HepG2 (cell line): Measurements from ENCODE around the gene PEX11A. TPM values are rescaled to one million over a fixed set of nuclear protein-coding genes. Genes with fewer than 3 reads are reported as not detected.
A peak's percentile ranks its signal among the peaks of the same experiment; 100 is the strongest.

ENCODE experiments used
- CBX2 ChIP-seq, 2 experiments: fragments of 200-600 bp in 1 of 2; sonication (generic); formaldehyde crosslinking in 1 of 2; IDR thresholded peaks; 2 replicates each; pipeline versions ENCODE4 v1.7.0 to v1.8.1; 2018 to 2022; ENCODE audit warnings: low read depth in 2 of 2, low read length in 1 of 2, mild to moderate bottlenecking in 1 of 2, missing genetic modification reagents in 1 of 2
- E2F1 ChIP-seq: sonication (generic); formaldehyde crosslinking; IDR thresholded peaks from 2 replicates; pipeline ENCODE4 v1.5.0; 2020; ENCODE audit warnings: missing genetic modification reagents
- EZH2 ChIP-seq: conservative IDR thresholded peaks from 2 replicates; pipeline ENCODE4 v1.6.1; 2012; ENCODE audit warnings: mild to moderate bottlenecking, low read depth, low read length, moderate library complexity
- GATAD1 ChIP-seq: IDR thresholded peaks from 2 replicates; pipeline ENCODE4 v1.6.1; 2016; ENCODE audit warnings: missing genetic modification reagents, missing compliant biosample characterization
- KLF11 ChIP-seq: IDR thresholded peaks from 2 replicates; pipeline ENCODE4 v1.6.1; 2016; ENCODE audit warnings: missing compliant biosample characterization
- PAF1 ChIP-seq: IDR thresholded peaks from 2 replicates; pipeline ENCODE4 v1.6.1; 2016; ENCODE audit warnings: missing genetic modification reagents, missing compliant biosample characterization
- PBX3 ChIP-seq: sonication (generic); formaldehyde crosslinking; IDR thresholded peaks from 2 replicates; pipeline ENCODE4 v1.8.1; 2023; ENCODE audit warnings: missing genetic modification reagents, inconsistent platforms, borderline replicate concordance
- RCOR2 ChIP-seq: IDR thresholded peaks from 2 replicates; pipeline ENCODE4 v1.6.1; 2016; ENCODE audit warnings: missing biosample characterization, missing genetic modification reagents
- SP2 ChIP-seq: sonication (generic); formaldehyde crosslinking; IDR thresholded peaks from 2 replicates; pipeline ENCODE4 v1.5.1; 2020; ENCODE audit warnings: mild to moderate bottlenecking, missing genetic modification reagents
- SP4 ChIP-seq: sonication (generic); formaldehyde crosslinking; IDR thresholded peaks from 2 replicates; pipeline ENCODE4 v1.8.1; 2023; ENCODE audit warnings: mild to moderate bottlenecking, missing genetic modification reagents
- SRF ChIP-seq: IDR thresholded peaks from 2 replicates; pipeline ENCODE4 v1.6.1; 2011; ENCODE audit warnings: mild to moderate bottlenecking, low read depth, low read length, moderate library complexity
- ZNF3 ChIP-seq: IDR thresholded peaks from 2 replicates; pipeline ENCODE4 v1.7.0; 2017; ENCODE audit warnings: inconsistent platforms
- ZNF430 ChIP-seq: sonication (generic); formaldehyde crosslinking; IDR thresholded peaks from 2 replicates; pipeline ENCODE4 v1.9.0; 2021; ENCODE audit warnings: mild to moderate bottlenecking, missing genetic modification reagents
- ZNF556 ChIP-seq: sonication (generic); formaldehyde crosslinking; IDR thresholded peaks from 2 replicates; pipeline ENCODE4 v1.4.0; 2020; ENCODE audit warnings: mild to moderate bottlenecking, missing genetic modification reagents, borderline replicate concordance
- ZNF567 ChIP-seq: sonication (generic); formaldehyde crosslinking; IDR thresholded peaks from 2 replicates; pipeline ENCODE4 v1.8.1; 2023; ENCODE audit warnings: mild to moderate bottlenecking, missing genetic modification reagents, borderline replicate concordance
- polyA plus RNA-seq, 8 experiments: library from polyadenylated mRNA; depleted of rRNA in 3 of 8; stranded (reverse) in 7 of 8; unstranded in 1 of 8; fragments of >200 nt; fragmentation: Illumina TruSeq in 4 of 8; extraction: Trizol in 4 of 8; gene quantifications; 2 replicates each; pipeline versions ENCODE4 v1.2.1 to v1.2.3, GENCODE V29; 2011 to 2016; ENCODE audit warnings: low read depth in 4 of 8, missing spikeins in 1 of 8, mixed read lengths in 1 of 8; ENCODE audit not compliant: insufficient read depth in 1 of 8
- total RNA-seq, 5 experiments: library from RNA; depleted of rRNA; stranded (reverse); fragments of >200 nt; fragmentation: Illumina TruSeq; extraction: Trizol; gene quantifications; 2 replicates each; pipeline ENCODE4 v1.2.3, GENCODE V29; 2016; ENCODE audit warnings: low read depth in 1 of 5
- TF ChIP-seq, protein P1 (sequence below): sonication (generic); formaldehyde crosslinking; IDR thresholded peaks from 2 replicates; pipeline ENCODE4 v1.5.0; 2020; ENCODE audit warnings: mild to moderate bottlenecking, missing genetic modification reagents, borderline replicate concordance
- TF ChIP-seq, protein P2 (sequence below): sonication (generic); formaldehyde crosslinking; IDR thresholded peaks from 2 replicates; pipeline ENCODE4 v1.4.0; 2020; ENCODE audit warnings: missing genetic modification reagents, borderline replicate concordance
- TF ChIP-seq, protein P3 (sequence below): sonication (generic); formaldehyde crosslinking; IDR thresholded peaks from 2 replicates; pipeline ENCODE4 v1.4.0; 2020; ENCODE audit warnings: missing genetic modification reagents, borderline replicate concordance

The PEX11A gene
- total and polyA plus RNA-seq, 2 of the 13 experiments (the other 11 are each of a cell fraction or from before 2014, with no cell fraction given) = 9.9 to 15.1 TPM

DNA sequence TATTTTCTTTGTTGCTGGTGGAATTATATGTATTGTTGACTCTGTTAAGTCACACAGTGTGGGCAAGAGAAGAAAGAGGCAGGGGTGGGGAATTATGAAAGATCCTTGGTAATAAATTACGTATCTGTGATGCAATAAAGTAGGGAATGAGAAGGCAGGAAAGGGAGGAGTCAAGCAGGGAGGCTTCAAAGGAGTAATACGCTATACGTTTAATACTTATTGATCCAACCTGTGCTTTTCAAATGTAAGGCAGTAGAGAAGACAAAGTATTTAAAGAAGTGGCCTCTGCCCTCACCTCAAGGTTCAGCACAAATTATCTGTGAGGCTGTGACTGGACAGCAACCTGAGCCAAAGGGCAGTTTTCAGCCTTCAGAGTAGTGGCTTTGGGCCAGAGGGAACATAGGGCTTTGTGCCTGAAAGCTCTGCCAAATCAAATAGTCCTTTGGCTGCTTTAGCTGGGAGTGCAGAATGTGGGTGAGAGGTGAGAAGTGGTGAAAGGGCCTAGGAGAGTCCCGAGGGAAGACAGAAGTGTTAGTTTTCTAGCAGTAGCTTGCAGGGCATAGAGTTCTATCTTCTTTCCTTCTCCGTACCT lies 10.2 kb downstream of the PEX11A start (continued):
- TF ChIP-seq, protein P1, sequence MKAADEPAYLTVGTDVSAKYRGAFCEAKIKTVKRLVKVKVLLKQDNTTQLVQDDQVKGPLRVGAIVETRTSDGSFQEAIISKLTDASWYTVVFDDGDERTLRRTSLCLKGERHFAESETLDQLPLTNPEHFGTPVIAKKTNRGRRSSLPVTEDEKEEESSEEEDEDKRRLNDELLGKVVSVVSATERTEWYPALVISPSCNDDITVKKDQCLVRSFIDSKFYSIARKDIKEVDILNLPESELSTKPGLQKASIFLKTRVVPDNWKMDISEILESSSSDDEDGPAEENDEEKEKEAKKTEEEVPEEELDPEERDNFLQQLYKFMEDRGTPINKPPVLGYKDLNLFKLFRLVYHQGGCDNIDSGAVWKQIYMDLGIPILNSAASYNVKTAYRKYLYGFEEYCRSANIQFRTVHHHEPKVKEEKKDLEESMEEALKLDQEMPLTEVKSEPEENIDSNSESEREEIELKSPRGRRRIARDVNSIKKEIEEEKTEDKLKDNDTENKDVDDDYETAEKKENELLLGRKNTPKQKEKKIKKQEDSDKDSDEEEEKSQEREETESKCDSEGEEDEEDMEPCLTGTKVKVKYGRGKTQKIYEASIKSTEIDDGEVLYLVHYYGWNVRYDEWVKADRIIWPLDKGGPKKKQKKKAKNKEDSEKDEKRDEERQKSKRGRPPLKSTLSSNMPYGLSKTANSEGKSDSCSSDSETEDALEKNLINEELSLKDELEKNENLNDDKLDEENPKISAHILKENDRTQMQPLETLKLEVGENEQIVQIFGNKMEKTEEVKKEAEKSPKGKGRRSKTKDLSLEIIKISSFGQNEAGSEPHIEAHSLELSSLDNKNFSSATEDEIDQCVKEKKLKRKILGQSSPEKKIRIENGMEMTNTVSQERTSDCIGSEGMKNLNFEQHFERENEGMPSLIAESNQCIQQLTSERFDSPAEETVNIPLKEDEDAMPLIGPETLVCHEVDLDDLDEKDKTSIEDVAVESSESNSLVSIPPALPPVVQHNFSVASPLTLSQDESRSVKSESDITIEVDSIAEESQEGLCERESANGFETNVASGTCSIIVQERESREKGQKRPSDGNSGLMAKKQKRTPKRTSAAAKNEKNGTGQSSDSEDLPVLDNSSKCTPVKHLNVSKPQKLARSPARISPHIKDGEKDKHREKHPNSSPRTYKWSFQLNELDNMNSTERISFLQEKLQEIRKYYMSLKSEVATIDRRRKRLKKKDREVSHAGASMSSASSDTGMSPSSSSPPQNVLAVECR (CRISPR knock-in tag) = peak; percentile 50; the same call in 1 of the 2 replicates
- TF ChIP-seq GATAD1 (CRISPR knock-in tag) = 0 out of 2 replicates have a peak, but pooled peaks have one; percentile 12
- TF ChIP-seq ZNF3 (CRISPR knock-in tag) = no peak
- TF ChIP-seq, protein P2, sequence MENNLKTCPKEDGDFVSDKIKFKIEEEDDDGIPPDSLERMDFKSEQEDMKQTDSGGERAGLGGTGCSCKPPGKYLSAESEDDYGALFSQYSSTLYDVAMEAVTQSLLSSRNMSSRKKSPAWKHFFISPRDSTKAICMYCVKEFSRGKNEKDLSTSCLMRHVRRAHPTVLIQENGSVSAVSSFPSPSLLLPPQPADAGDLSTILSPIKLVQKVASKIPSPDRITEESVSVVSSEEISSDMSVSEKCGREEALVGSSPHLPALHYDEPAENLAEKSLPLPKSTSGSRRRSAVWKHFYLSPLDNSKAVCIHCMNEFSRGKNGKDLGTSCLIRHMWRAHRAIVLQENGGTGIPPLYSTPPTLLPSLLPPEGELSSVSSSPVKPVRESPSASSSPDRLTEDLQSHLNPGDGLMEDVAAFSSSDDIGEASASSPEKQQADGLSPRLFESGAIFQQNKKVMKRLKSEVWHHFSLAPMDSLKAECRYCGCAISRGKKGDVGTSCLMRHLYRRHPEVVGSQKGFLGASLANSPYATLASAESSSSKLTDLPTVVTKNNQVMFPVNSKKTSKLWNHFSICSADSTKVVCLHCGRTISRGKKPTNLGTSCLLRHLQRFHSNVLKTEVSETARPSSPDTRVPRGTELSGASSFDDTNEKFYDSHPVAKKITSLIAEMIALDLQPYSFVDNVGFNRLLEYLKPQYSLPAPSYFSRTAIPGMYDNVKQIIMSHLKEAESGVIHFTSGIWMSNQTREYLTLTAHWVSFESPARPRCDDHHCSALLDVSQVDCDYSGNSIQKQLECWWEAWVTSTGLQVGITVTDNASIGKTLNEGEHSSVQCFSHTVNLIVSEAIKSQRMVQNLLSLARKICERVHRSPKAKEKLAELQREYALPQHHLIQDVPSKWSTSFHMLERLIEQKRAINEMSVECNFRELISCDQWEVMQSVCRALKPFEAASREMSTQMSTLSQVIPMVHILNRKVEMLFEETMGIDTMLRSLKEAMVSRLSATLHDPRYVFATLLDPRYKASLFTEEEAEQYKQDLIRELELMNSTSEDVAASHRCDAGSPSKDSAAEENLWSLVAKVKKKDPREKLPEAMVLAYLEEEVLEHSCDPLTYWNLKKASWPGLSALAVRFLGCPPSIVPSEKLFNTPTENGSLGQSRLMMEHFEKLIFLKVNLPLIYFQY (CRISPR knock-in tag) = peak; percentile 77; the same call in 1 of the 2 replicates
- no peak for TF ChIP-seq ZNF430 (CRISPR knock-in tag)
- 0 out of 2 replicates have a peak, but pooled peaks have one; percentile 25 for TF ChIP-seq KLF11 (CRISPR knock-in tag)
- no peak for TF ChIP-seq PBX3
- no peak for TF ChIP-seq EZH2
- TF ChIP-seq RCOR2 (CRISPR knock-in tag) = no peak; the same call in 1 of the 2 replicates
- no peak for TF ChIP-seq PAF1
- TF ChIP-seq ZNF567 (CRISPR knock-in tag) = no peak
- TF ChIP-seq ZNF556 = no peak
- no peak; the same call in 1 of the 2 replicates for TF ChIP-seq SP4 (CRISPR knock-in tag)
- TF ChIP-seq, protein P3, sequence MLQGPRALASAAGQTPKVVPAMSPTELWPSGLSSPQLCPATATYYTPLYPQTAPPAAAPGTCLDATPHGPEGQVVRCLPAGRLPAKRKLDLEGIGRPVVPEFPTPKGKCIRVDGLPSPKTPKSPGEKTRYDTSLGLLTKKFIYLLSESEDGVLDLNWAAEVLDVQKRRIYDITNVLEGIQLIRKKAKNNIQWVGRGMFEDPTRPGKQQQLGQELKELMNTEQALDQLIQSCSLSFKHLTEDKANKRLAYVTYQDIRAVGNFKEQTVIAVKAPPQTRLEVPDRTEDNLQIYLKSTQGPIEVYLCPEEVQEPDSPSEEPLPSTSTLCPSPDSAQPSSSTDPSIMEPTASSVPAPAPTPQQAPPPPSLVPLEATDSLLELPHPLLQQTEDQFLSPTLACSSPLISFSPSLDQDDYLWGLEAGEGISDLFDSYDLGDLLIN = no peak
- no peak for TF ChIP-seq SP2 (CRISPR knock-in tag)
- TF ChIP-seq CBX2 (IDR thresholded peaks at IDR 0.05; ENCODE audit: low read depth, low read length) = no peak
- TF ChIP-seq CBX2 (CRISPR knock-in tag; IDR thresholded peaks at IDR 0.05; ENCODE audit: low read depth) = no peak
- no peak for TF ChIP-seq E2F1 (CRISPR knock-in tag)
- no peak for TF ChIP-seq SRF
